Measurements from ENCODE around the gene ZBTB4. TPM values are rescaled to one million over a fixed set of nuclear protein-coding genes. Genes with fewer than 3 reads are reported as not detected.

ZBTB4 gene
- total RNA-seq, 1 experiment from 2014 or later: 26.3 TPM

DNA sequence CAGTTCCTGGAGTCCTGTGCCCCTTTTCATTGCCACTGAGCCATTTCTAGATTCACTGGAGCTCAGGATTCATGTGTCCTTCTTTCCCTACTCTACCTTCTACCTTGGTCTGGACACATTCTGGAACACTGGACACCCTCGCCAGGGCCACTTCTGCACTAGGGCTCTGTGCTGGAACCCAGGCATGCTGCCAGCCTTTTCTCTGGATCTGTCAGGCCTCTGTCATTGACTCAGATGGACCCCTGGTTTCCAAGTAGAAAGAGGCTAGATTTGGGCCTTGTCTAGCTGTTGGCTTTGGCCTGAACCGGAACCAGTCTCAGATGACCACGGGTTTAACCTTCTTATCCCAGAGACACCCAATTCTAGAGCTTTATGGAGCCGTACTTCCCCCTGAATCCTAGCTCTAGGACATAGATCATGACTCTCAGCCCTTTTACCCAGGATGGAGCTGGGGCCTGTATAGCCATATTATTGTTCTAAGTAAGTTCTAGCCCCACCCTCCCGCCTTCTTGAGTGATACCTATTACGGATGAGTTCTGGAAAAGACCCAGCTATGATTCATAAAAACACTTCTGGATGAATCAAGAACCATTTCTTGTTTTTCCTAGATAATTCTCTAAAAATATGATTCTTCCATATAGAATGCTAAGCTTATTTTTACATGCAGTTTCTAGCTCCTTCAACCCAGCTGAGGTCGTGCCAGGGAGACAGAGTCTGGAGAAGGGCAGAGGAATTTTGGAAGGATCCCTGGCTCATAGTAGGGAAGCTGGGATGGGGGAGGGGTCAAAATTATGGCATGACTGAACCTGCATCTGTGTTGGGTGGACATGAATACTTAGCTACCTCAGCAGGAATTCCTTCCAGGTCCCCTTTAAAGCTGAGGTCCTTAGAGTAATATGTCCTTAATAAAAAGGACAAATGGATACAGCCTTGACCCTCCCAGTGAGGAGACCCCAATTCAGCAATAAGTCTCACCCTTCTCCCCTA is 35.6 kb downstream of the ZBTB4 start:
- peak; percentile 86 for DNase-seq (ENCODE audit: unreplicated experiment)
- H3K4me3 Mint-ChIP-seq (ENCODE audit: unreplicated experiment): no peak overlapping the region
- POLR2A ChIA-PET: interaction anchor here (0.5 to 5.7 kb wide), 18 partner anchors 8 to 243 kb away, joined by 3 to 58 read pairs (median 6); partner anchors contain the start of genes GABARAP, MPDU1, POLR2A and TMEM102
- intact Hi-C loops (cut with micrococcal nuclease): loop anchor here (1.0 kb wide), 1 partner anchor 41 kb away; the partner anchor contains the start of gene POLR2A
- H3K9me3 Mint-ChIP-seq (ENCODE audit: unreplicated experiment): no peaks in the 10 kb centered on the region
- TF ChIP-seq, protein P1, sequence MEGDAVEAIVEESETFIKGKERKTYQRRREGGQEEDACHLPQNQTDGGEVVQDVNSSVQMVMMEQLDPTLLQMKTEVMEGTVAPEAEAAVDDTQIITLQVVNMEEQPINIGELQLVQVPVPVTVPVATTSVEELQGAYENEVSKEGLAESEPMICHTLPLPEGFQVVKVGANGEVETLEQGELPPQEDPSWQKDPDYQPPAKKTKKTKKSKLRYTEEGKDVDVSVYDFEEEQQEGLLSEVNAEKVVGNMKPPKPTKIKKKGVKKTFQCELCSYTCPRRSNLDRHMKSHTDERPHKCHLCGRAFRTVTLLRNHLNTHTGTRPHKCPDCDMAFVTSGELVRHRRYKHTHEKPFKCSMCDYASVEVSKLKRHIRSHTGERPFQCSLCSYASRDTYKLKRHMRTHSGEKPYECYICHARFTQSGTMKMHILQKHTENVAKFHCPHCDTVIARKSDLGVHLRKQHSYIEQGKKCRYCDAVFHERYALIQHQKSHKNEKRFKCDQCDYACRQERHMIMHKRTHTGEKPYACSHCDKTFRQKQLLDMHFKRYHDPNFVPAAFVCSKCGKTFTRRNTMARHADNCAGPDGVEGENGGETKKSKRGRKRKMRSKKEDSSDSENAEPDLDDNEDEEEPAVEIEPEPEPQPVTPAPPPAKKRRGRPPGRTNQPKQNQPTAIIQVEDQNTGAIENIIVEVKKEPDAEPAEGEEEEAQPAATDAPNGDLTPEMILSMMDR (IDR thresholded peaks at IDR 0.05; ENCODE audit: unreplicated experiment): no peak
- H3K27me3 Mint-ChIP-seq (ENCODE audit: insufficient read depth, unreplicated experiment): no peaks in the 10 kb centered on the region
- H3K27ac Mint-ChIP-seq (ENCODE audit: low read depth, unreplicated experiment): peak overlapping the region; percentile 90
- no TSS peak for BruUV-seq (replicated peaks)
- H3K36me3 Mint-ChIP-seq (ENCODE audit: insufficient read depth, unreplicated experiment): peaks cover 4% of the 10 kb centered on the region
- CTCF ChIA-PET: interaction anchor here (0.6 to 2.8 kb wide), 8 partner anchors 12 to 244 kb away, joined by 3 to 16 read pairs (median 4); partner anchors contain the start of genes NLGN2 and TMEM256
- peaks cover 14% of the 10 kb centered on the region for H3K4me1 Mint-ChIP-seq (ENCODE audit: insufficient read depth, unreplicated experiment)

DNA sequence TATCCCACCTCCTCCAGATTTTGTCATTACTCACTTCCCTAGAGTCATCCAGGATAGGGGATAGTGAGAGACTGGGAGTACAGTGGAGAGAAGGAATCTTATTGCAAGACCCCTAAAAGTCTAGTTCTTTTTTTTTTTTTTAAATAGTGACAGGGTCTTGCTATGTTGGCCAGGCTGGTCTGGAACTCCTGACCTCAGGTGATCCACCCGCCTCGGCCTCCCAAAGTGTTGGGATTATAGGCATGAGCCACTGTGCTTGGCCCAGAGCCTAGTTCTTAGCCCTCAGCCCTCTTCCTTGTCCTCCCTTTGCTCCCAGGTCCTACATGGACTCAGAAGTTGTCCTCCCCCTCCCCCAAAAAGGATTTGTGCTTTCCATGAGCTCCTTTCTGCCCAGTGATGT is 37.3 kb downstream of the ZBTB4 start:
- H3K4me3 Mint-ChIP-seq (ENCODE audit: unreplicated experiment): no peak overlapping the region
- no peak overlapping the region for H3K27ac Mint-ChIP-seq (ENCODE audit: low read depth, unreplicated experiment)
- H3K36me3 Mint-ChIP-seq (ENCODE audit: insufficient read depth, unreplicated experiment): peaks cover 4% of the 10 kb centered on the region
- TF ChIP-seq, protein P1 (IDR thresholded peaks at IDR 0.05; ENCODE audit: unreplicated experiment): no peak
- ChIA-PET CTCF (interaction anchor here (0.6 to 1.4 kb wide), 5 partner anchors 39 to 397 kb away, joined by 3 to 5 read pairs (median 4); partner anchors contain the start of genes SLC35G6 and SOX15), POLR2A (interaction anchor here (0.6 to 8.9 kb wide), 7 partner anchors 9 to 427 kb away, joined by 3 to 115 read pairs (median 4); partner anchors contain the start of genes POLR2A and ZBTB4)
- no TSS peak for BruUV-seq (replicated peaks)
- no peaks in the 10 kb centered on the region for H3K27me3 Mint-ChIP-seq (ENCODE audit: insufficient read depth, unreplicated experiment)
- no peak for DNase-seq (ENCODE audit: unreplicated experiment)
- no peaks in the 10 kb centered on the region for H3K9me3 Mint-ChIP-seq (ENCODE audit: unreplicated experiment)
- intact Hi-C loops (cut with micrococcal nuclease): no loop called here
- peaks cover 17% of the 10 kb centered on the region for H3K4me1 Mint-ChIP-seq (ENCODE audit: insufficient read depth, unreplicated experiment)

DNA sequence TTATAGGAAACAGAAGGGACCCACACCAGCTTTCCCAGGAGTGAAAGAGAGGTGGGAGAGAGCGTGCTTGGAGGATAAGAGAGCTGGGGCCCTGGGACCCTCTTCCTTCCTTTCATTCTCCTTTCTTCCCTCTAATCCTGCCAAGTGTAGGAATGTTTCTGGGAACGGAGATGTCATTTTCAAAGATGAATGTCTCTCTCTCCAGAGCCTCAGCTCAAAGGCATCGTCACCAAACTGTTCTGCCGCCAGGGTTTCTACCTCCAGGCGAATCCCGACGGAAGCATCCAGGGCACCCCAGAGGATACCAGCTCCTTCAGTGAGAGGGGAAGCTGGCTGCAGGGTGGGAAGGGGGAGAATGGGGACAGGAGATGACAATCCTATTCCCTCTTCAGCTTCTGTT is 38.2 kb downstream of the ZBTB4 start:
- no TSS peak for BruUV-seq (replicated peaks)
- POLR2A ChIA-PET: interaction anchor here (0.6 to 8.9 kb wide), 11 partner anchors 8 to 426 kb away, joined by 3 to 115 read pairs (median 3); partner anchors contain the start of genes POLR2A, TMEM256 and ZBTB4
- no peak overlapping the region for H3K27ac Mint-ChIP-seq (ENCODE audit: low read depth, unreplicated experiment)
- TF ChIP-seq, protein P1 (IDR thresholded peaks at IDR 0.05; ENCODE audit: unreplicated experiment): no peak
- intact Hi-C loops (cut with micrococcal nuclease): no loop called here
- H3K36me3 Mint-ChIP-seq (ENCODE audit: insufficient read depth, unreplicated experiment): peaks cover 4% of the 10 kb centered on the region
- H3K4me1 Mint-ChIP-seq (ENCODE audit: insufficient read depth, unreplicated experiment): peaks cover 23% of the 10 kb centered on the region
- H3K9me3 Mint-ChIP-seq (ENCODE audit: unreplicated experiment): no peaks in the 10 kb centered on the region
- no peak for DNase-seq (ENCODE audit: unreplicated experiment)
- CTCF ChIA-PET: interaction anchor here (0.6 to 2.3 kb wide), 7 partner anchors 10 to 209 kb away, joined by 3 to 14 read pairs (median 3); partner anchors contain the start of genes SLC35G6, SOX15 and TNFSF13
- no peaks in the 10 kb centered on the region for H3K27me3 Mint-ChIP-seq (ENCODE audit: insufficient read depth, unreplicated experiment)
- no peak overlapping the region for H3K4me3 Mint-ChIP-seq (ENCODE audit: unreplicated experiment)

DNA sequence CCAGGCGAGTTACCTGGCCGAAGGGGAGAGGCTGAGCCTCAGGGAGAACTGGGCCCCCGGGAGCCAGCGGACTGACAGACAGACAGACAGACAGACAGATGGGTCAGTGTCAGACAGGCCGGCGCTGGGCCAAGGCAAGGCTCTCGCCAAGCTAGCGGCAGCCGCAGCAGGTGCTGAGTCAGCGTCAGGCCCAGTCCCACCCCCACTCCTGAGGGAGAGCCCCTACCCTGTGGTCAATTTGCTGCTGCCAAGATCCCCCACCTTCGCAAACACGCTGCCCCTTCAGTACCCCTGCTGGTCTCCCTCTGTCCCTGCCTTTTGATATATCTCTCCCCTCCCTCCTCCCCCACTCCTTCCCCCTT is 38.6 kb downstream of the ZBTB4 start:
- H3K4me3 Mint-ChIP-seq (ENCODE audit: unreplicated experiment): peak overlapping the region; percentile 38
- H3K9me3 Mint-ChIP-seq (ENCODE audit: unreplicated experiment): no peaks in the 10 kb centered on the region
- intact Hi-C loops (cut with micrococcal nuclease): no loop called here
- TF ChIP-seq, protein P1 (IDR thresholded peaks at IDR 0.05; ENCODE audit: unreplicated experiment): peak; percentile 10
- no peaks in the 10 kb centered on the region for H3K27me3 Mint-ChIP-seq (ENCODE audit: insufficient read depth, unreplicated experiment)
- H3K27ac Mint-ChIP-seq (ENCODE audit: low read depth, unreplicated experiment): no peak overlapping the region
- peak; percentile 58 for DNase-seq (ENCODE audit: unreplicated experiment)
- BruUV-seq (replicated peaks): no TSS peak
- ChIA-PET POLR2A (interaction anchor here (0.7 to 8.9 kb wide), 10 partner anchors 9 to 120 kb away, joined by 3 to 115 read pairs (median 4); partner anchors contain the start of genes POLR2A, TMEM256 and ZBTB4), CTCF (interaction anchor here (0.9 to 2.3 kb wide), 3 partner anchors 52 to 210 kb away, joined by 3 to 14 read pairs (median 3); partner anchors contain the start of gene TNFSF13)
- peaks cover 23% of the 10 kb centered on the region for H3K4me1 Mint-ChIP-seq (ENCODE audit: insufficient read depth, unreplicated experiment)
- peaks cover 4% of the 10 kb centered on the region for H3K36me3 Mint-ChIP-seq (ENCODE audit: insufficient read depth, unreplicated experiment)

All from MCF 10A (cell line).